Measurements from ENCODE around the gene OVCA2.

DNA sequence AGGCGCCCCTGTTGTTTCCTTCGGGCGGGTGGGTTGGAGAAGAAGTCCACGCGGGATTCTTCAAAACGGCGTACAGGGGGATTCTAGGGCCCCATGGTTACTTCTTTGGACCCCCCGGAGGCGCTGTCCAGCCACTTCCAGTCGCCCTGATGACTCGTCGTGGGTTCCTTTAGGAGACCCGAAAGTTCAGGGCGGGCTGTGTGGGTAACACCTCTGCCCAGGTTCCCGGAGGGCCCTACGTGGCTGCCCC is 12.4 kb downstream of the OVCA2 start:
- TF ChIP-seq CTCF (IDR thresholded peaks at IDR 0.05; ENCODE audit: insufficient read depth, low read length, poor library complexity, severe bottlenecking) (no peak), EZH2phosphoT487 (conservative IDR thresholded peaks at IDR 0.05; ENCODE audit: low read length) (0 out of 2 replicates have a peak, but pooled peaks have one; percentile 75)

Measured in SU-DHL-6 (cell line).